Jurkat, Clone E6-1 (cell line): Measurements from ENCODE around the gene GDF2.

Experiments used
- DNase-seq: peaks from one replicate; pipeline ENCODE4 v3.0.0-alpha.2; 2011; ENCODE audit warnings: low read depth, low spot score
- H3K4me3 ChIP-seq: 2 replicates; pipeline ENCODE4 v1.5.1; 2011; ENCODE audit warnings: mild to moderate bottlenecking, low read length, control low read depth, moderate library complexity

The GDF2 gene

GRCh38 chr10:47309408-47310089 lies 12.7 kb upstream of the GDF2 start:
- no peak overlapping the region for H3K4me3 ChIP-seq
- no peak for DNase-seq

- H3K4me3 ChIP-seq = no peak overlapping the region
- DNase-seq = no peak
These were observed 12.2 kb upstream of the GDF2 start for GRCh38 chr10:47310090-47310505.

GRCh38 chr10:47311193-47311931 lies 10.9 kb upstream of the GDF2 start:
- peak overlapping the region; percentile 40 for H3K4me3 ChIP-seq
- peak; percentile 99 for DNase-seq

GRCh38 chr10:47311932-47312662 lies 10.2 kb upstream of the GDF2 start:
- H3K4me3 ChIP-seq = peak overlapping the region; percentile 40
- DNase-seq = peak; percentile 80

- DNase-seq = no peak
- no peak overlapping the region for H3K4me3 ChIP-seq
These were observed 9.6 kb upstream of the GDF2 start for GRCh38 chr10:47312663-47312995.

GRCh38 chr10:47314416-47314970 lies 7.8 kb upstream of the GDF2 start:
- DNase-seq = no peak
- H3K4me3 ChIP-seq = no peak overlapping the region

- DNase-seq = no peak
- no peak overlapping the region for H3K4me3 ChIP-seq
These were observed 6.8 kb upstream of the GDF2 start for GRCh38 chr10:47315421-47315820.

GRCh38 chr10:47316131-47316530 lies 6.1 kb upstream of the GDF2 start:
- DNase-seq = no peak
- H3K4me3 ChIP-seq = no peak overlapping the region

GRCh38 chr10:47317251-47317650 lies 5.0 kb upstream of the GDF2 start:
- no peak overlapping the region for H3K4me3 ChIP-seq
- DNase-seq = no peak

- DNase-seq = peak; percentile 36
- H3K4me3 ChIP-seq = no peak overlapping the region
These were observed 3.5 kb upstream of the GDF2 start for GRCh38 chr10:47318706-47319105.

- no peak overlapping the region for H3K4me3 ChIP-seq
- no peak for DNase-seq
These were observed 2.5 kb upstream of the GDF2 start for GRCh38 chr10:47319784-47320183.

GRCh38 chr10:47320812-47321211 lies 1.4 kb upstream of the GDF2 start:
- H3K4me3 ChIP-seq = no peak overlapping the region
- no peak for DNase-seq

GRCh38 chr10:47321521-47322195 lies 596 bp upstream of the GDF2 start:
- no peak for DNase-seq
- H3K4me3 ChIP-seq = no peak overlapping the region

- H3K4me3 ChIP-seq = no peak overlapping the region
- no peak for DNase-seq
These were observed 833 bp downstream of the GDF2 start for GRCh38 chr10:47323087-47323486.

- no peak for DNase-seq
- H3K4me3 ChIP-seq = no peak overlapping the region
These were observed 1.5 kb downstream of the GDF2 start for GRCh38 chr10:47323636-47324296.

- DNase-seq = no peak
- no peak overlapping the region for H3K4me3 ChIP-seq
These were observed 3.3 kb downstream of the GDF2 start for GRCh38 chr10:47325303-47326291.

- no peak overlapping the region for H3K4me3 ChIP-seq
- DNase-seq = no peak
These were observed 4.2 kb downstream of the GDF2 start for GRCh38 chr10:47326306-47326926.
